ENCODE measurements around the gene NDUFB5. TPM values are rescaled to one million over a fixed set of nuclear protein-coding genes. Genes with fewer than 3 reads are reported as not detected.

Gene NDUFB5
- polyA plus RNA-seq, 1 donor from 2014 or later = 272 TPM

DNA sequence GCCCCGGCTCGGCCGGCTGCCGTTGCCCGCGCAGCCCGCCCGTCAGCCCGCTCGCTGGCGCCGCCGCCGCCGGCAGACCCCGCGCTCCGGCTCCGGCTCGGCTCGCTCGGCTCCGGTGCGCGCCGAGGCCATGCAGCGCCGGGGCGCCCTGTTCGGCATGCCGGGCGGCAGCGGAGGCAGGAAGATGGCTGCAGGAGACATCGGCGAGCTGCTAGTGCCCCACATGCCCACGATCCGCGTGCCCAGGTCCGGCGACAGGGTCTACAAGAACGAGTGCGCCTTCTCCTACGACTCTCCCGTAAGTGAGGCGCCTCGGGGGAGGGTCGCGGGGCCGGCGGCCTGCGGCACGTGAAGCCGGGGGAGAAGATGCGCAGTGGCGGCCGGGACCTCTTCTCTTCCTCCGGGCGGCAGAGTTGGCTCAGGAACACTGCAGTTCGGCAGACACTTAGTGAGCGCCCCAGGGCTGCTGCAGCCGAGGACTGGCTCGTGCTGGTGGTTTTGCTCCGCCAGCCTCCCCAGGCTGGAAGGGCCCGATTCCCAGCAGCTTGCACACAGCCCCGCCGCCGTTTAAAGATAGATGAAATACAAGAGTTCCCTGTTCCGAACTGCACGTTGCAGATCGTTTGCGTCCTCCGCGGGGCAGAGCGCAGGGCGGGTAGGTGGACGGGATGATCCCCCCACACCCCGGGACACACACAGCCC lies 48.7 kb downstream of the NDUFB5 start:
- no peaks in the 10 kb centered on the region for H3F3A ChIP-seq (ENCODE audit: insufficient read depth, low read length, poor library complexity, severe bottlenecking)
- no peaks in the 10 kb centered on the region for H3K9me2 ChIP-seq (ENCODE audit: insufficient read depth, low read length)
- TF ChIP-seq MXI1 (conservative IDR thresholded peaks at IDR 0.05; ENCODE audit: poor library complexity, severe bottlenecking) = peak; percentile 78
- peak; percentile 53 for TF ChIP-seq POLR2AphosphoS5 (IDR thresholded peaks at IDR 0.05)
- TF ChIP-seq TAF1 (IDR thresholded peaks at IDR 0.05; ENCODE audit: low read depth) = peak; percentile 71
- no peak for TF ChIP-seq SMC3 (conservative IDR thresholded peaks at IDR 0.05; ENCODE audit: poor library complexity)
- TF ChIP-seq EP300 (conservative IDR thresholded peaks at IDR 0.05; ENCODE audit: poor library complexity, severe bottlenecking) = no peak
- TF ChIP-seq RAD21 (conservative IDR thresholded peaks at IDR 0.05) = peak; percentile 34
- TF ChIP-seq, protein P1, sequence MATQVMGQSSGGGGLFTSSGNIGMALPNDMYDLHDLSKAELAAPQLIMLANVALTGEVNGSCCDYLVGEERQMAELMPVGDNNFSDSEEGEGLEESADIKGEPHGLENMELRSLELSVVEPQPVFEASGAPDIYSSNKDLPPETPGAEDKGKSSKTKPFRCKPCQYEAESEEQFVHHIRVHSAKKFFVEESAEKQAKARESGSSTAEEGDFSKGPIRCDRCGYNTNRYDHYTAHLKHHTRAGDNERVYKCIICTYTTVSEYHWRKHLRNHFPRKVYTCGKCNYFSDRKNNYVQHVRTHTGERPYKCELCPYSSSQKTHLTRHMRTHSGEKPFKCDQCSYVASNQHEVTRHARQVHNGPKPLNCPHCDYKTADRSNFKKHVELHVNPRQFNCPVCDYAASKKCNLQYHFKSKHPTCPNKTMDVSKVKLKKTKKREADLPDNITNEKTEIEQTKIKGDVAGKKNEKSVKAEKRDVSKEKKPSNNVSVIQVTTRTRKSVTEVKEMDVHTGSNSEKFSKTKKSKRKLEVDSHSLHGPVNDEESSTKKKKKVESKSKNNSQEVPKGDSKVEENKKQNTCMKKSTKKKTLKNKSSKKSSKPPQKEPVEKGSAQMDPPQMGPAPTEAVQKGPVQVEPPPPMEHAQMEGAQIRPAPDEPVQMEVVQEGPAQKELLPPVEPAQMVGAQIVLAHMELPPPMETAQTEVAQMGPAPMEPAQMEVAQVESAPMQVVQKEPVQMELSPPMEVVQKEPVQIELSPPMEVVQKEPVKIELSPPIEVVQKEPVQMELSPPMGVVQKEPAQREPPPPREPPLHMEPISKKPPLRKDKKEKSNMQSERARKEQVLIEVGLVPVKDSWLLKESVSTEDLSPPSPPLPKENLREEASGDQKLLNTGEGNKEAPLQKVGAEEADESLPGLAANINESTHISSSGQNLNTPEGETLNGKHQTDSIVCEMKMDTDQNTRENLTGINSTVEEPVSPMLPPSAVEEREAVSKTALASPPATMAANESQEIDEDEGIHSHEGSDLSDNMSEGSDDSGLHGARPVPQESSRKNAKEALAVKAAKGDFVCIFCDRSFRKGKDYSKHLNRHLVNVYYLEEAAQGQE (IDR thresholded peaks at IDR 0.05; ENCODE audit: borderline replicate concordance) = no peak
- TF ChIP-seq, protein P2, sequence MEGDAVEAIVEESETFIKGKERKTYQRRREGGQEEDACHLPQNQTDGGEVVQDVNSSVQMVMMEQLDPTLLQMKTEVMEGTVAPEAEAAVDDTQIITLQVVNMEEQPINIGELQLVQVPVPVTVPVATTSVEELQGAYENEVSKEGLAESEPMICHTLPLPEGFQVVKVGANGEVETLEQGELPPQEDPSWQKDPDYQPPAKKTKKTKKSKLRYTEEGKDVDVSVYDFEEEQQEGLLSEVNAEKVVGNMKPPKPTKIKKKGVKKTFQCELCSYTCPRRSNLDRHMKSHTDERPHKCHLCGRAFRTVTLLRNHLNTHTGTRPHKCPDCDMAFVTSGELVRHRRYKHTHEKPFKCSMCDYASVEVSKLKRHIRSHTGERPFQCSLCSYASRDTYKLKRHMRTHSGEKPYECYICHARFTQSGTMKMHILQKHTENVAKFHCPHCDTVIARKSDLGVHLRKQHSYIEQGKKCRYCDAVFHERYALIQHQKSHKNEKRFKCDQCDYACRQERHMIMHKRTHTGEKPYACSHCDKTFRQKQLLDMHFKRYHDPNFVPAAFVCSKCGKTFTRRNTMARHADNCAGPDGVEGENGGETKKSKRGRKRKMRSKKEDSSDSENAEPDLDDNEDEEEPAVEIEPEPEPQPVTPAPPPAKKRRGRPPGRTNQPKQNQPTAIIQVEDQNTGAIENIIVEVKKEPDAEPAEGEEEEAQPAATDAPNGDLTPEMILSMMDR (IDR thresholded peaks at IDR 0.05; ENCODE audit: poor library complexity, severe bottlenecking) = no peak
- peaks cover 13% of the 10 kb centered on the region for H3K79me2 ChIP-seq (replicated peaks; ENCODE audit: insufficient read depth, low read length)
- no peaks in the 10 kb centered on the region for H3K9me3 ChIP-seq (ENCODE audit: low read length)
- H3K36me3 ChIP-seq (ENCODE audit: insufficient read depth, low read length) = no peaks in the 10 kb centered on the region
- H3K4me3 ChIP-seq (ENCODE audit: low read length) = peak overlapping the region; percentile 95
- H3K27ac ChIP-seq (ENCODE audit: low read length) = peak overlapping the region; percentile 77
- H3K27me3 ChIP-seq (ENCODE audit: insufficient read depth, low read depth, low read length) = no peaks in the 10 kb centered on the region
- peak overlapping the region; percentile 65 for H2AFZ ChIP-seq (ENCODE audit: low read depth, low read length)
- H3K9ac ChIP-seq (ENCODE audit: low read length) = peak overlapping the region; percentile 80
- no peaks in the 10 kb centered on the region for H4K20me1 ChIP-seq (ENCODE audit: insufficient read depth)
- peak overlapping the region; percentile 65 for H3K4me2 ChIP-seq (ENCODE audit: low read length)

DNA sequence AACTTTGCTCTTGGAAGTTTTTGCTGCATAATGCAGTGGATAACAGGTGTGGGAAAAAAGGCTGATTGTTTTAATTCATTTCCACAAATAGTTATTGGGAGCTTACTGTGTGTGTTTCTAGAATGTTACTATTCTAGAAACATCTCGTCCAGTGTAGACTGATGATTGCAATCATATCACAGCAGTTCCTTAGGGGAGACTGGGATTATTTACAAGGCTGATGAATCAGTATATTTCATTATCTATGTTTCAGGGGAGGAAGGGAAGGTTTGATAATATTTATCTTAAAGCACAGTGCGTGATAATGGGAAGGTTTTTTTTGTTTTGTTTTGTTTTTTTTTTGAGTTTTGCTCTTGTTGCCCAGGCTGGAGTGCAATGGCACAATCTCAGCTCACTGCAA lies 50.6 kb downstream of the NDUFB5 start:
- H4K20me1 ChIP-seq (ENCODE audit: insufficient read depth) = no peaks in the 10 kb centered on the region
- peak overlapping the region; percentile 95 for H3K4me3 ChIP-seq (ENCODE audit: low read length)
- H3K4me2 ChIP-seq (ENCODE audit: low read length) = no peak overlapping the region
- H3K79me2 ChIP-seq (replicated peaks; ENCODE audit: insufficient read depth, low read length) = peaks cover 13% of the 10 kb centered on the region
- no peaks in the 10 kb centered on the region for H3K9me3 ChIP-seq (ENCODE audit: low read length)
- H3K36me3 ChIP-seq (ENCODE audit: insufficient read depth, low read length) = no peaks in the 10 kb centered on the region
- no peak overlapping the region for H2AFZ ChIP-seq (ENCODE audit: low read depth, low read length)
- TF ChIP-seq POLR2AphosphoS5 (IDR thresholded peaks at IDR 0.05) = no peak
- TF ChIP-seq EZH2 (IDR thresholded peaks at IDR 0.05; ENCODE audit: borderline replicate concordance, insufficient read depth, low read length, poor library complexity, severe bottlenecking) = no peak
- no peak for TF ChIP-seq MXI1 (conservative IDR thresholded peaks at IDR 0.05; ENCODE audit: poor library complexity, severe bottlenecking)
- H3F3A ChIP-seq (ENCODE audit: insufficient read depth, low read length, poor library complexity, severe bottlenecking) = no peaks in the 10 kb centered on the region
- H3K27me3 ChIP-seq (ENCODE audit: insufficient read depth, low read depth, low read length) = no peaks in the 10 kb centered on the region
- H3K9ac ChIP-seq (ENCODE audit: low read length) = no peak overlapping the region
- H3K27ac ChIP-seq (ENCODE audit: low read length) = no peak overlapping the region
- H3K9me2 ChIP-seq (ENCODE audit: insufficient read depth, low read length) = no peaks in the 10 kb centered on the region
